B cell (primary cell): ENCODE results near the gene LAMA3. TPM values are rescaled to one million over a fixed set of nuclear protein-coding genes. Genes with fewer than 3 reads are reported as not detected.

Experiments used
- ATAC-seq: fragments of 200-7000 bp; cut with Tn5 transposase; one replicate; pipeline ENCODE4 v1.10.0; 2021; ENCODE audit warnings: low read depth, mild to moderate bottlenecking, moderate number of reproducible peaks, moderate library complexity
- CTCF ChIA-PET: fragments of 350-600 bp; sonication (Branson Sonifier 250); formaldehyde crosslinking; loops from one replicate; lab custom pipeline; 2021; ENCODE audit warnings: antibody characterized with exemption, inconsistent platforms; lab: Charles Lee
- POLR2A ChIA-PET: fragments of 350-600 bp; sonication (Branson Sonifier 250); formaldehyde crosslinking; loops from one replicate; lab custom pipeline; 2021; ENCODE audit warnings: antibody characterized with exemption; lab: Charles Lee
- DNase-seq: peaks from one replicate; pipeline ENCODE4 v3.0.0; 2013
- H2AFZ ChIP-seq: 2 replicates; pipeline ENCODE4 v1.6.1; 2012; ENCODE audit warnings: mild to moderate bottlenecking, low read depth, low read length; ENCODE audit not compliant: insufficient read depth, poor library complexity, severe bottlenecking
- H3K27ac ChIP-seq, 2 donors: 1 replicate in 1 of 2; 2 replicates in 1 of 2; pipeline ENCODE4 v1.5.1; 2012 to 2013; ENCODE audit warnings: low read length in 2 of 2, mild to moderate bottlenecking in 2 of 2, moderate library complexity in 1 of 2
- H3K27me3 ChIP-seq, 4 experiments: fragments of 200-600 bp in 1 of 4; sonication (generic) in 1 of 4; replicated peaks in 1 of 4; 1 replicate in 2 of 4; 2 replicates in 2 of 4; pipeline versions ENCODE4 v1.6.1 to v1.7.0; 2013 to 2016; ENCODE audit warnings: low read length in 3 of 4, mild to moderate bottlenecking in 2 of 4, mixed read lengths in 1 of 4, moderate library complexity in 1 of 4; ENCODE audit not compliant: insufficient read depth in 4 of 4, control insufficient read depth in 3 of 4; ENCODE audit errors: control extremely low read depth in 1 of 4
- H3K36me3 ChIP-seq, 2 experiments: replicated peaks in 1 of 2; 1 replicate in 1 of 2; 2 replicates in 1 of 2; pipeline versions ENCODE4 v1.6.1 to v1.7.1; 2013; ENCODE audit warnings: low read length in 1 of 2; ENCODE audit not compliant: insufficient read depth in 2 of 2, control insufficient read depth in 1 of 2; ENCODE audit errors: control extremely low read depth in 1 of 2, extremely low read depth in 1 of 2
- H3K4me1 ChIP-seq, 2 donors: fragments of 200-600 bp in 1 of 2; sonication (generic) in 1 of 2; 1 replicate in 1 of 2; 2 replicates in 1 of 2; pipeline versions ENCODE4 v1.5.1 to v1.6.1; 2013 to 2017; ENCODE audit warnings: low read length in 2 of 2; ENCODE audit not compliant: control insufficient read depth in 2 of 2, insufficient read depth in 2 of 2
- H3K4me2 ChIP-seq: replicated peaks from 2 replicates; pipeline ENCODE3; 2012; ENCODE audit warnings: mild to moderate bottlenecking, low read depth, low read length; ENCODE audit not compliant: poor library complexity, severe bottlenecking
- H3K4me3 ChIP-seq, 5 experiments: fragments of 200-600 bp in 1 of 5; sonication (generic) in 1 of 5; 1 replicate in 3 of 5; 2 replicates in 2 of 5; pipeline versions ENCODE4 v1.5.1 to v1.7.0; 2011 to 2016; ENCODE audit warnings: low read length in 4 of 5, mild to moderate bottlenecking in 4 of 5, low read depth in 2 of 5, control low read depth in 1 of 5, moderate library complexity in 1 of 5; ENCODE audit not compliant: insufficient read depth in 1 of 5; ENCODE audit errors: control extremely low read depth in 1 of 5, extremely low read depth in 1 of 5
- H3K79me2 ChIP-seq: fragments of 200-600 bp; sonication (generic); one replicate; pipeline ENCODE4 v1.6.0; 2016; ENCODE audit warnings: low read length; ENCODE audit not compliant: control insufficient read depth, insufficient read depth
- H3K9ac ChIP-seq: fragments of 200-600 bp; sonication (generic); 2 replicates; pipeline ENCODE4 v1.6.1; 2017; ENCODE audit warnings: mild to moderate bottlenecking, low read length, moderate library complexity
- H3K9me3 ChIP-seq, 3 donors: one replicate each; pipeline versions ENCODE4 v1.6.1 to v1.7.1; 2013; ENCODE audit warnings: low read length in 2 of 3; ENCODE audit not compliant: control insufficient read depth in 2 of 3, insufficient read depth in 1 of 3; ENCODE audit errors: control extremely low read depth in 1 of 3
- H4K20me1 ChIP-seq: 2 replicates; pipeline ENCODE4 v1.6.0; 2012; ENCODE audit warnings: mild to moderate bottlenecking, low read length; ENCODE audit not compliant: insufficient read depth, control insufficient read depth, poor library complexity, severe bottlenecking
- H3K27ac Mint-ChIP-seq: one replicate; pipeline ENCODE4 v1.8.0; 2021; ENCODE audit warnings: mixed read lengths
- H3K27me3 Mint-ChIP-seq: one replicate; pipeline ENCODE4 v1.8.0; 2021; ENCODE audit warnings: mixed read lengths
- H3K4me1 Mint-ChIP-seq: one replicate; pipeline ENCODE4 v1.8.0; 2021; ENCODE audit warnings: mixed read lengths
- H3K4me3 Mint-ChIP-seq: one replicate; pipeline ENCODE4 v1.8.0; 2021; ENCODE audit warnings: mixed read lengths
- H3K9me3 Mint-ChIP-seq: one replicate; pipeline ENCODE4 v1.8.0; 2022; ENCODE audit warnings: mixed read lengths; ENCODE audit not compliant: insufficient read depth
- CTCF ChIP-seq: fragments of 200-600 bp; IDR thresholded peaks from one replicate; pipeline ENCODE4 v1.8.0; 2022; ENCODE audit warnings: antibody characterized with exemption, mild to moderate bottlenecking
- EZH2 ChIP-seq: IDR thresholded peaks from 2 replicates; pipeline ENCODE4 v1.6.1; 2012; ENCODE audit warnings: borderline replicate concordance, low read depth, mild to moderate bottlenecking, moderate library complexity, low read length; ENCODE audit not compliant: insufficient read depth, poor library complexity, severe bottlenecking
- WGBS: methylation state at CpG from one replicate; pipeline ENCODE4 v1.1.5; 2013; ENCODE audit warnings: missing lambda C conversion rate; ENCODE audit not compliant: insufficient coverage; 5-methylcytosine and 5-hydroxymethylcytosine counted together
- intact Hi-C: fragments of 100-400 bp; cut with micrococcal nuclease; formaldehyde crosslinking; loops from one replicate; pipeline ENCODE4 v1.10.0; 2022
- polyA plus RNA-seq: library from polyadenylated mRNA; depleted of rRNA; stranded (reverse); fragments of >200 nt; gene quantifications from 2 replicates; pipeline ENCODE4 v1.2.3, GENCODE V29; 2012
- total RNA-seq, 2 donors: library from RNA; stranded (reverse); fragments of 120-200 nt in 1 of 2; gene quantifications; 1 replicate in 1 of 2; 2 replicates in 1 of 2; pipeline versions ENCODE4 v1.2.3 to v1.2.4, GENCODE V29; 2013 to 2022

Gene LAMA3
- total and polyA plus RNA-seq, 2 donors (not counting 1 experiment from before 2014, with no cell fraction given) = 0.03 to 0.32 TPM

GRCh38 chr18:23934863-23935262, 245.6 kb downstream of the LAMA3 start:
- Histone ChIP-seq H4K20me1 (no peaks in the 10 kb centered on the region), H3K4me2 (no peak overlapping the region), H3K27ac (no peak overlapping the region), H3K27me3 (no peaks in the 10 kb centered on the region), H2AFZ (no peak overlapping the region), H3K36me3 (no peaks in the 10 kb centered on the region), H3K9ac (no peak overlapping the region), H3K9me3 (peaks cover 0 to 3% (median 0%) of the 10 kb centered on the region in 3 donors), H3K4me1 (peaks cover 17 to 21% of the 10 kb centered on the region in 2 donors), H3K79me2 (no peaks in the 10 kb centered on the region), H3K4me3 (no peak overlapping the region)
- TF ChIP-seq CTCF (no peak), EZH2 (no peak)
- H3K4me1 Mint-ChIP-seq = peaks cover 25% of the 10 kb centered on the region
- H3K4me3 Mint-ChIP-seq = no peak overlapping the region
- DNase-seq (no peak), ATAC-seq (no peak)
- H3K27ac Mint-ChIP-seq = no peak overlapping the region
- CTCF ChIA-PET = interaction anchor here (0.6 to 2.0 kb wide), 3 partner anchors 11 to 19 kb away, joined by 3 to 10 read pairs (median 3); no protein-coding TSS in a partner anchor
- H3K27me3 Mint-ChIP-seq = no peaks in the 10 kb centered on the region
- POLR2A ChIA-PET = no interaction called here
- intact Hi-C loops = no loop called here
- H3K9me3 Mint-ChIP-seq = no peaks in the 10 kb centered on the region

- H3K4me2 ChIP-seq = no peak overlapping the region
- no peak overlapping the region for H2AFZ ChIP-seq
- Mint-ChIP-seq H3K27me3 (no peaks in the 10 kb centered on the region), H3K27ac (no peak overlapping the region), H3K9me3 (no peaks in the 10 kb centered on the region), H3K4me1 (peaks cover 25% of the 10 kb centered on the region), H3K4me3 (no peak overlapping the region)
- H3K36me3 ChIP-seq = no peaks in the 10 kb centered on the region
- no peak overlapping the region for H3K9ac ChIP-seq
- TF ChIP-seq CTCF (no peak), EZH2 (no peak)
- ChIA-PET POLR2A (no interaction called here), CTCF (no interaction called here)
- no peak overlapping the region for H3K27ac ChIP-seq
- H3K9me3 ChIP-seq = peaks cover 0 to 3% (median 0%) of the 10 kb centered on the region in 3 donors
- H3K79me2 ChIP-seq = no peaks in the 10 kb centered on the region
- no peak for DNase-seq
- intact Hi-C loops = no loop called here
- H3K4me3 ChIP-seq = no peak overlapping the region
- H3K27me3 ChIP-seq = no peaks in the 10 kb centered on the region
- peaks cover 17 to 21% of the 10 kb centered on the region in 2 donors for H3K4me1 ChIP-seq
- ATAC-seq = no peak
- 100% methylated on average over 1 of the region's 2 CpGs for WGBS
- H4K20me1 ChIP-seq = no peaks in the 10 kb centered on the region
Observed at GRCh38 chr18:23935804-23936203, 246.6 kb downstream of the LAMA3 start.
